GM18517 (cell line): ENCODE measurements around the gene CASD1.

Experiments used
- ATAC-seq: cut with Tn5 transposase; IDR thresholded peaks from one replicate; pipeline ENCODE4 v1.9.1; 2021; ENCODE audit warnings: mild to moderate bottlenecking, moderate library complexity; ENCODE audit not compliant: unreplicated experiment

The CASD1 gene

DNA sequence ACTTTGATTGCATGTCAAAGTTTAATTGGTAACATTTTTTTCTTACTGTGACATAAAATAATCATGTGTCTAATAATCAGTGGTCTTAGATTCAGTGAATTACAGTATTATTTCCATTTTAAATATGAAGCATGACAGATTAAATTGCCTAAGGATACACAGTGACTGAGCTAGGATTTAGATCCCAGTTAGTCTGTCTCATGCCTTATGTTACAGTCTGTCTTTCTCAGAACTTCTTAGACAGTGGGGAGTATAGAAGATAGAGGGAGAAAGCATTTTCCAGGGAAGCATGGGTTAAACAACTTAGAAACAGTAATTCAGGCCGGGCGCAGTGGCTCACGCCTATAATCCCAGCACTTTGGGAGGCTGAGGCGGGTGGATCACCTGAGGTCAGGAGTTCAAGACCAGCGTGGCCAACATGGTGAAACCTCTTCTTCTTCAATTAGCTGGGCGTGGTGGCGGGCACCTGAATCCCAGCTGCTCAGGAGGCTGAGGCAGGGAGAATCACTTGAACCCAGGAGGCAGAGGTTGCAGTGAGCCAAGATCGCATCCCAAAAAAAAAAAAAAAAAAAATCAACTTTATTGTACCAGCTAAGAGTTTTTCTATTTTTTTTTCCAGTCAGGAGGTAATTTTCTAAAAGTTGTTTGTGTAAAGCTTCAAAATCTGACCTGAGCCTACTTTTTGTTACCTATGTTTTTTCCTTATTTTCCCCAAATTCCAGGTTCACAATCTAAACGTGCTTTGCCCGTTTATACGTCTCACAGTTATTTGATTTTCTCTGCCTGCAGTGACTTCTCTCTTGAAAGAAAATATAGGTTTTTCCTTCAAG is 3.3 kb downstream of the CASD1 start:
- no peak for ATAC-seq

GRCh38 chr7:94513565-94513860 is 3.9 kb downstream of the CASD1 start:
- no peak for ATAC-seq

- ATAC-seq = no peak
Observed at GRCh38 chr7:94514140-94514889, 4.7 kb downstream of the CASD1 start.

- ATAC-seq = no peak
Observed at GRCh38 chr7:94514917-94515316, 5.3 kb downstream of the CASD1 start.

DNA sequence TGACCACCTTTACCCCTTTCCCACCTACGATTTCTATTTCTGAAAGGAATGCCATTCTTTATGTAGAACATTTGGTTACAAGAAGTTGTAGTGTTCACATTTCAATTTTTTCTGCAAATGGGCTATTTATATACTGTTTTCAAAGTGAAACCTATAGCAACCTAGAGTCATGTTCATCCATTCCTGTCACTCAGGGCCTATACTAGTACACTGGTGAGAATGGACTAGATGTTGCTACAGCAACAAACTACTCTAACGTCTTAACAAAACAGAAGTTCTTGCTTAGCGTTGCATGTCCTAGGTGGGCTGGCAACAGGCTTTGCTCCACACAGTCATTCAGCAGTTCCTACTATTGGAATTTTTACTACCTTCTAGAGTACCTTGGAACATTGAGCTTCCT is 16.3 kb downstream of the CASD1 start:
- ATAC-seq = no peak

- ATAC-seq = no peak
Observed at GRCh38 chr7:94529516-94529915, 19.9 kb downstream of the CASD1 start.

DNA sequence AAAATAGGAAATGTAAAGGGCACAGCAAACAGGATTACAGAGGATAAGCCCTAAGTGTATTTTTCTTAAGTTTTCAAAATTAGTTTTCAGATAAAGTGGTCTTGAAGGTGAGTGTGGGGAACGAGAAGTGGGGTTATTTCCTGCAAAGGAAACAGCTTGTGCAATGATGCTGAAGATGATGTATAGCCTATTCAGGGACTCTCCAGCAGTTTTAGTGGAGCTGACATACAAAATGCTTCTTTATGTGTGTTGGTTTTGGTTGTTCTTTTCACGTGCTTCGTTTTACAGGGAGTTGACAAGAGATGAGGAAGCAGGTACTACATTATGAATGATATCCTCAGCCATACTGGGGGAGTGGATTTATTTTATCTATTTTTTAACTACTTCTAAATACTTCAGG is 20.5 kb downstream of the CASD1 start:
- no peak for ATAC-seq

- no peak for ATAC-seq
Observed at GRCh38 chr7:94532676-94533075, 23.1 kb downstream of the CASD1 start.

- no peak for ATAC-seq
Observed at GRCh38 chr7:94540428-94540827, 30.8 kb downstream of the CASD1 start.

- ATAC-seq = no peak
Observed at GRCh38 chr7:94547126-94547525, 37.5 kb downstream of the CASD1 start.

DNA sequence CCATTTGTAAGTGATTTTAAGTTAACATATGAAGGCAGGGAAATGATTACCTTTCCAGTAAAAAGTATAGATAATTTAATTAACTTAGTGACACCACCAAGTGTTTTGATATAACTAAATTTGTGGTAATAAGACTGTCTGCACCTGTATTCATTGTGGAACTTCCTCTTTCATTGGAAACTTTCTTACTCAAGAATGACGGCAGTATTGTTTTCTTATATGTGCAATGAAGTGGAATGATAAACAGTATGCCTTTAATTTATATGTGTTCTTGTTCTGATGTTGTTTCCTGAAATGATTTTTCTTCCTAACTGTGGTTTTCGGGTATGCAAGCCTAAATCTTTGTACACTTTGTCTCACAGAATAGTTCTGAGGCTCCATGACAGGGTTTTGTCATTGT is 46.4 kb downstream of the CASD1 start:
- ATAC-seq = peak; percentile 83

DNA sequence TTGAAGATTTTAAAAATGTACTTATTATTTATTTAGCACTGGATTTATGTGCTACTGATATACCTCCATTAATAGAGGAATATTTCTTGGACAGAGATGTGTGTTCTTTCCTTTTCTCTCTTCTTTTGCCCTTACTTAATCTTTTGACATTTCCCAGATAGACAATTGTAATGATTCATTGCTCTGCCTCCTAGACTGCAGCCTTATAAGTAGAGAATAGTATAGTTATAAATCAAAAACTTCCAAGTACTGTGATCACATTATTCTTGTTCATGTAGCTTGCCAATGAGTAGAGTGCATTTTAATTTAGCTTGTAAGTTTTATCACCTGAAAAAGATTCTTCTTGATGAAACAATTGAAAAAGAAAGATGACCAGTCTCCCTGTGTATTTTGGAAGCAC is 47.6 kb downstream of the CASD1 start:
- ATAC-seq = no peak

GRCh38 chr7:94559972-94560371 is 50.4 kb downstream of the CASD1 start:
- ATAC-seq = no peak

DNA sequence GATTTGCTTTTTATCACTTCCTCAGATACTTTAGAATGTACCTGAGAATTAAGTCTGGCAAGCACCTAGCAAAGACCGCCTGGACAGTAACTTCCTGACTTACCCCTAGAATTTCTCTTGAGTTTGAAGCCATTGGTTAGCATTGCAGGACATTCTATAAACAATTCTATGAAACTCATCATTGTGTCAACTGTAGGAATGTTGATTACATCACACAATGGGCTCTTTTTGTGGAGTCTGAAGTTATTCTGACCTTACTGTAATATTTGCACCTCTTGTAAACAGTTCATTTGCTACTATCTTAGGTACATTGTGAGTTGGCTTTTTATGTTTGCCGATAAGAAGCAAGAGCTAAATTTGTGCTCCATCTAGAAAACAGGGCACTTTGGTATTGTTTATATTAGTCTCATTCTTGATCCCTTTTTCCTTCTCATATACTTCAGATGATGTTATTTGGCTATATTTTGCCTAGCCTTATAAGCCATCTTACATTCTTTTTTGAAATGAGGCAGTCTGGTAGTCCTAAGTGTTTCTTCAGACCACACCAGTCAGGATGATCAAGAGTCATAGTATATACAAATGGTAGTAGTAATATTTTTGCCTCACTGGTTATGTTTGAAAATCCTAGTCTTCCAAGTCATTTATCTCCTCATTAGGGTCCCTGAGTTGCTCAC is 52.4 kb downstream of the CASD1 start:
- ATAC-seq = no peak

DNA sequence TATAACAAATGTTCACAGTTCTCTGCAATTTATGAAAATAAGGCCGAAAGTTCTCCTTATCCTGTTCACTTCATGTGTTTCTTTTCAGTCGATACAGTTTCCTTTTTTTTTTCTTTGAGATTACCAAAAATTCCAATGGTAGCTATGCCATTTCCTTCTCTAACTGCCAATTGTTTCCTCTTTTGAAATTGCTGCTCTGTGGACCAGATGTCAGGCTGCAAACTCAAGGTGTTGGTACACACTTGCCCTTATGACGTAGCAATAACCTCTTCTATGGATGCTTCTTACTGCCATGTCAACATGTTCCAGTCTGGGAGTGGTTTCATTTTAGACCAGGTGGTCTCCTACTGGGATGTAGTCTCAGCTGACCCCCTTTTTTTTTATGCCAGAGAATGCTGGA is 52.9 kb downstream of the CASD1 start:
- ATAC-seq = no peak

GRCh38 chr7:94565247-94565894 is 55.8 kb downstream of the CASD1 start:
- no peak for ATAC-seq

DNA sequence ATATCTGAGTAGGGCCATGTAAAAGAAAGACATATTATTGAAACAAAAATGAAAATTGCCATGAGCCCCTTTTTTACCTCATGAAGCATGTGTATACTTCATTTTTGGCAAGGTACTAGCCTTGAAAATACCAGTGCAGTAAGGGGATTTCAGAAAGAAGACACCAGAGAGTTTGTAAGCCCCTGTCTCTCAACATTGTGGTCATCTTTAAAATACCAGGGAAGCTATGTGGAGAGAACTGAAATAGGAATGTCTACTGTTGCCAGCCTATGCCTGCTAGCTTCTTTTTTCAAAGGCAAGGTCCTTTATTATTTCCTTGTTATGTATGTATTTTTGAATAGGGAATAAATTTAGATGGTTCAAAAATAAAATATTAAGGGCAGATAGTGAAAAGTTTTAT is 57.8 kb downstream of the CASD1 start:
- no peak for ATAC-seq

DNA sequence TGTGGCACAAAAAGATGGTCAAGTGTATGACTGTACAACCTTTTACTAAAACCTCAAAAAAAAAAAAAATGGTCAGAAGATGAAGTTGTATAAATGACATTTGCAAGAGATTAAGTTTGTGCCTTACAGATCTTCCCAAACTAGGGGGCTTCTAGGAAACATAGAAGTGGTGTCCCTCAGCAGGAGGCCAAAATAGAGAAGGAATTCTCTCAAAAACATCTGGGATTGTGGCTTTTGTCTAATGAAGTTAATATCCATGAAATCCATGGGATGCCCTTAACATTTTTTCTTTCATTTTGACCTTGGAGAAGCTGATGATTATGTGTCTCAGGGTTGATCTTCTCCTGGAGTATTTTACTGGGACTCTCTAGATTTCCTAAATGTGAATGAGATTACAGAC is 62.2 kb downstream of the CASD1 start:
- no peak for ATAC-seq

DNA sequence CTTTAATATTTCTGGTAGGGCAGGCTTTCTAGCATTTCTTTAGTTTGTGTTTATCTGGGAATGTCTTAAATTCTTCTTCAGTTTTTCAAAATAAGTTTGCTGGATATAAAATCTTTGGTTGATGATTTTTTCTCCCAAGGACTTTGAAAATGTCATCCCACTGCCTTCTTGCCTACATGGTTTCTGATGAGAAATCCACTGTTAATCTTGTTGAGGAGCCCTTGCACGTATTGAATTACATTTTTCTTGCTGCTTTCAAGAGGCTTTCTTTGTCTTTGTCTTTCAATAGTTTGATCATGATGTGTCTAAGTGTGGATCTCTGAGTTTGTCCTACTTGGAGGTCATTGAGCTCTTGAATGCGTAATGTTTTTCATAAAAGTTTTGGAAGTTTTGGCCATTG is 66.0 kb downstream of the CASD1 start:
- no peak for ATAC-seq

GRCh38 chr7:94576316-94576715 is 66.7 kb downstream of the CASD1 start:
- ATAC-seq = no peak

- ATAC-seq = no peak
Observed at GRCh38 chr7:94577357-94577756, 67.7 kb downstream of the CASD1 start.

DNA sequence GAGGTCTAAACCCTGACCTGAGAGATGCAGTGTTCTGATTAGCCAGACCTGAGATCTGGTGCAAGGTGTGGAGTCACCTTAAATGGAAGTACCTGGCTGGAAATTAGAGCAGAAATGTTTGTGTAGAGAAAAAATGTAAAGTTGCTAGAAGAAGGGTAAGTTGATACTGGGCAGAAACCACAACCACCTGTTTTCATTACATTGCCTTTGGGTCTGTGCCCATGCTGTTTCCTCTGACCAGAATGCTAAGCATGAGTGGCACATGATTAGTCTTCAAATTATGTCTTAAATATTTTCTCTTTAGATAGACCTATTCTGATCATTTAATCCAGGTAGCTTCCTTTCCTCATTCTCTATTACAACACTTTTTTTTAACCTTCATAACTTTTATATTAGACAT is 69.0 kb downstream of the CASD1 start:
- no peak for ATAC-seq
